WTC11 (cell line): ENCODE results near the gene SLC6A1. TPM values are rescaled to one million over a fixed set of nuclear protein-coding genes. Genes with fewer than 3 reads are reported as not detected.

Experiments
- ATAC-seq: fragments of 200-7000 bp; cut with Tn5 transposase; 2 replicates; pipeline ENCODE4 v1.10.0; 2021; ENCODE audit warnings: mild to moderate bottlenecking, moderate library complexity
- CTCF ChIA-PET: fragments of 300-600 bp; sonication (Branson Sonifier 250); formaldehyde crosslinking; loops from one replicate; lab custom pipeline; 2021; ENCODE audit warnings: antibody characterized with exemption; lab: Charles Lee
- POLR2A ChIA-PET: fragments of 350-600 bp; sonication (Branson Sonifier 250); formaldehyde crosslinking; loops from one replicate; lab custom pipeline; 2021; ENCODE audit warnings: antibody characterized with exemption; lab: Charles Lee
- DNase-seq: peaks from one replicate; pipeline ENCODE4 v3.0.0; 2021; ENCODE audit warnings: low spot score
- H3K27ac Mint-ChIP-seq: 2 replicates; pipeline ENCODE4 v1.8.0; 2021; ENCODE audit warnings: mixed read lengths
- H3K27me3 Mint-ChIP-seq: 2 replicates; pipeline ENCODE4 v1.8.0; 2021; ENCODE audit warnings: low read depth, mild to moderate bottlenecking, moderate library complexity, mixed read lengths
- H3K36me3 Mint-ChIP-seq: 2 replicates; pipeline ENCODE4 v1.8.0; 2021; ENCODE audit warnings: mixed read lengths
- H3K4me1 Mint-ChIP-seq: 2 replicates; pipeline ENCODE4 v1.8.0; 2022; ENCODE audit warnings: mixed read lengths
- H3K4me3 Mint-ChIP-seq: 2 replicates; pipeline ENCODE4 v1.8.0; 2021; ENCODE audit warnings: mild to moderate bottlenecking, moderate library complexity, mixed read lengths
- H3K9me3 Mint-ChIP-seq: 2 replicates; pipeline ENCODE4 v1.8.0; 2021; ENCODE audit warnings: mixed read lengths
- AFF4 ChIP-seq: sonication (generic); formaldehyde crosslinking; IDR thresholded peaks from 2 replicates; pipeline ENCODE4 v1.8.1; 2023; ENCODE audit warnings: mild to moderate bottlenecking, missing genetic modification reagents, borderline replicate concordance
- ATF2 ChIP-seq: sonication (generic); formaldehyde crosslinking; IDR thresholded peaks from 2 replicates; pipeline ENCODE4 v1.8.1; 2022; ENCODE audit warnings: low read depth, missing genetic modification reagents, borderline replicate concordance
- ATF3 ChIP-seq: sonication (generic); formaldehyde crosslinking; conservative IDR thresholded peaks from 2 replicates; pipeline ENCODE4 v1.8.1; 2022; ENCODE audit warnings: mild to moderate bottlenecking, missing genetic modification reagents
- ETV6 ChIP-seq: sonication (generic); formaldehyde crosslinking; IDR thresholded peaks from 2 replicates; pipeline ENCODE4 v1.8.1; 2022; ENCODE audit warnings: mild to moderate bottlenecking, missing genetic modification reagents
- FOXK1 ChIP-seq: sonication (generic); formaldehyde crosslinking; IDR thresholded peaks from 2 replicates; pipeline ENCODE4 v1.8.0; 2022; ENCODE audit warnings: mild to moderate bottlenecking, moderate library complexity, missing genetic modification reagents
- FOXP1 ChIP-seq: sonication (generic); formaldehyde crosslinking; IDR thresholded peaks from 2 replicates; pipeline ENCODE4 v1.8.0; 2022; ENCODE audit warnings: missing genetic modification reagents, mild to moderate bottlenecking, moderate library complexity, borderline replicate concordance
- GABPB1 ChIP-seq: sonication (generic); formaldehyde crosslinking; IDR thresholded peaks from 2 replicates; pipeline ENCODE4 v1.8.1; 2023; ENCODE audit warnings: mild to moderate bottlenecking, missing genetic modification reagents
- HMGXB4 ChIP-seq: sonication (generic); formaldehyde crosslinking; IDR thresholded peaks from 2 replicates; pipeline ENCODE4 v1.8.1; 2023; ENCODE audit warnings: mild to moderate bottlenecking, moderate library complexity, missing genetic modification reagents
- PREB ChIP-seq: sonication (generic); formaldehyde crosslinking; IDR thresholded peaks from 2 replicates; pipeline ENCODE4 v1.8.1; 2022; ENCODE audit warnings: mild to moderate bottlenecking, missing genetic modification reagents, moderate library complexity, borderline replicate concordance
- PRRX2 ChIP-seq: fragments of 250-450 bp; sonication (Bioruptor Pico); IDR thresholded peaks from 2 replicates; pipeline ENCODE4 v1.8.0; 2021; ENCODE audit warnings: mild to moderate bottlenecking
- ZNF532 ChIP-seq: fragments of 250-450 bp; sonication (Bioruptor Pico); IDR thresholded peaks from 2 replicates; pipeline ENCODE4 v1.9.0; 2021; ENCODE audit warnings: mild to moderate bottlenecking, borderline replicate concordance
- total RNA-seq: library from RNA; stranded (reverse); gene quantifications from 3 replicates; pipeline ENCODE4 v1.2.3, GENCODE V29; 2021

Gene SLC6A1
- total RNA-seq, 1 experiment from 2014 or later, result 0.72 TPM

- Mint-ChIP-seq H3K4me1 (peaks cover 5% of the 10 kb centered on the region), H3K9me3 (no peaks in the 10 kb centered on the region), H3K27ac (no peak overlapping the region), H3K4me3 (no peak overlapping the region), H3K36me3 (no peaks in the 10 kb centered on the region), H3K27me3 (peaks cover 29% of the 10 kb centered on the region)
- TF ChIP-seq ETV6 (CRISPR knock-in tag) (no peak), PREB (CRISPR knock-in tag) (no peak), AFF4 (CRISPR knock-in tag) (no peak), ATF2 (CRISPR knock-in tag) (no peak), ZNF532 (no peak), GABPB1 (CRISPR knock-in tag) (no peak), HMGXB4 (CRISPR knock-in tag) (no peak), ATF3 (CRISPR knock-in tag) (no peak), FOXK1 (no peak), FOXP1 (CRISPR knock-in tag) (no peak), PRRX2 (no peak)
- ChIA-PET POLR2A (no interaction called here), CTCF (interaction anchor here (0.8 to 2.7 kb wide), 4 partner anchors 21 to 60 kb away, joined by 3 to 17 read pairs (median 4); no protein-coding TSS in a partner anchor)
- DNase-seq, result no peak
- ATAC-seq, result no peak
Measured at GRCh38 chr3:11000528-11000927, 8.0 kb downstream of the SLC6A1 start.
